Posterior cingulate gyrus (tissue), 11 donors: Measurements from ENCODE around the gene VGLL1.
A peak's percentile ranks its signal among the peaks of the same experiment; 100 is the strongest.

ENCODE experiments used
- DNase-seq, 10 donors: peaks; one replicate each; pipeline versions ENCODE4 v3.0.0 to v3.0.0-alpha.2; 2020 to 2021; ENCODE audit warnings: mixed read lengths in 3 of 10
- intact Hi-C: fragments of 100-400 bp; cut with DNase I; formaldehyde crosslinking; loops from one replicate; pipeline ENCODE4 v1.15.1; 2023

VGLL1 gene, protein sequence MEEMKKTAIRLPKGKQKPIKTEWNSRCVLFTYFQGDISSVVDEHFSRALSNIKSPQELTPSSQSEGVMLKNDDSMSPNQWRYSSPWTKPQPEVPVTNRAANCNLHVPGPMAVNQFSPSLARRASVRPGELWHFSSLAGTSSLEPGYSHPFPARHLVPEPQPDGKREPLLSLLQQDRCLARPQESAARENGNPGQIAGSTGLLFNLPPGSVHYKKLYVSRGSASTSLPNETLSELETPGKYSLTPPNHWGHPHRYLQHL

DNA sequence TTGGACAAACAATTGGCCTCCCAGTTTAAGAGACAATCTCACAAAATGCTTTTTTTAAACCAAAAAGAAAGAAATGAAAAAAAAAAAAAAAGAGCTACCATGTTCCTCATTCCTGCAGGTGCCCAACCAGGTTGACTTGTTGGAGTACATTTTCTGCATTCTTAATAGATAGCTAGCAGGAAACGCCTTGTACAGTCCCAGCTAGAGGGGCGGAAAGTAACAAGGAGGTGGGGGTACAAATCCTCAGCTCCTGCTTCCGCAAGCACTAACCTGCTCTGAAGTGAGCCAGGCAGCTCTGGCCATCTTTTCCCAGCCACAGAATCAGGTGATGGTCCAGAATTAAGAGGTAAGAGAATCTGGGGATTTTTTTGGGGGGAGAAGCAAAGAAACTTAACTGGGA lies at the start of gene VGLL1:
Gene VGLL1, plus strand, starts transcription at position 265 of the 400 bp plus-strand sequence. CDS start 3,806 bp downstream, outside the sequence.
- no peak for DNase-seq
- intact Hi-C loops, result no loop called here

DNA sequence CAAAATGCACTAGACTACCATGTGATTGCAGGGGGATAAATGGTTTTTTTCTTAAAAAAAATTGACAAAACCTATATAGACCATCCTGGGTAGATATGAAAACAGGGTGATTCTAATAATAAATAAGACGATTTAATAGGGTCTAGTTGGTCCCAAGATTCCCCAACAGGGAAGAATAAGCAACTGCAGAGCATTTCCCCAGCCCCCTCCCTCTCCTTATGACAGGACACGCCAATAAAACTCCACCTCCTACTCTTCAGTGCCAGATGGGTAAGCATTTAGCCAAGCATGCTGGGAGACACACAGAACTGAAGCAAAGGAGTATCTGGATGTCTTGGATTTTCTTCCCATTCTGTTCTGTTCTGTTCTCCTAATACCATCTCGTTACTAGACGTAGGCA lies 44.4 kb upstream of the VGLL1 start, which contains the start of gene BRS3:
Gene BRS3, plus strand, starts transcription at position 301 of the 400 bp plus-strand sequence. CDS start 168 bp downstream, outside the sequence.
- no peak for DNase-seq
- intact Hi-C loops, result no loop called here

DNA sequence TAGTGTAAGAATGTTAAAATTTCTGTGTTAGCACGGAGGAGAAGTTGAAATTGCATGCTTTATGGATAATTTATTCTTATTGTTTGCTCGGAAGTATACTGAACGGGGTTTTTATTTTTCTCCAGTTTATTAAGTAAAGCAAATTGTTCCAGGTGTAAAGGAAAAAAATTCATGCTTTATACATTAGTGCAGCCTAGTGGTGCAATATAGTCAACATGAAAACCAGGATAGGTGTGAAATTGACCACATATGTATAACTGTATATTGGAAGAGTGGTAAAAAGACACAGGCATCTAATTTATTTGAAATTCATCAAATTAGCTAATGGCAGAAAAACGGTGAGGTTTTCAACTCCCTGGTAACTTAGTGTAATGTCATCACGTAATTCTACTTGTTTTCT lies 43.3 kb upstream of the VGLL1 start:
- intact Hi-C loops, result no loop called here
- DNase-seq, result no peak

DNA sequence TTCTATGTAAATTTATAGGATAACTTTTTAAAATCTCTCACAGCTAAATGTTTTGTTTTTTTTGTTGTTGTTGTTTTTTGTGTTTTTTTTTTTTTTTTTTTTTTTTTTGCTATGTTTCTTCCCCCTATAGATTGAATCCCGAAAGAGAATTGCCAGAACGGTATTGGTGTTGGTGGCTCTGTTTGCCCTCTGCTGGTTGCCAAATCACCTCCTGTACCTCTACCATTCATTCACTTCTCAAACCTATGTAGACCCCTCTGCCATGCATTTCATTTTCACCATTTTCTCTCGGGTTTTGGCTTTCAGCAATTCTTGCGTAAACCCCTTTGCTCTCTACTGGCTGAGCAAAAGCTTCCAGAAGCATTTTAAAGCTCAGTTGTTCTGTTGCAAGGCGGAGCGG lies 40.2 kb upstream of the VGLL1 start:
- DNase-seq, result no peak
- intact Hi-C loops, result no loop called here

DNA sequence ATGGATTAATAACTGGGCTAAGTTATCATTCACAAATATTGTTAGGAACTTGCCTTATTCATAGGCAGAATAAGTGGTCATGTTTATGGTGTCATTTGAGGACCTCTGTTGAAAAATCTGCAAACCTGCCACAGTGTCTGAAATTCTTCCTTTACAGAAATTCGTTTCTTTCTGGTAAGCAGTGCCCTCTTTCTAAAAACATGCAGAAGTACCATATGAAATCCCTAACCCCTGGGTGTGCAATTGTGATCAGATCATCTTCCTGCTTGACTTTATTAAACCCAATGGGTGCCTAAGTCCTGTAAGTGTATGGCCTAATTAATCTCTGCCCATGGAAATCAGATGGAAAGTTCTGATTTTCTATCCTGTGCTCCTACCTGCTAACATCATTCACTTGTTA lies 39.0 kb upstream of the VGLL1 start:
- intact Hi-C loops, result no loop called here
- no peak for DNase-seq

DNA sequence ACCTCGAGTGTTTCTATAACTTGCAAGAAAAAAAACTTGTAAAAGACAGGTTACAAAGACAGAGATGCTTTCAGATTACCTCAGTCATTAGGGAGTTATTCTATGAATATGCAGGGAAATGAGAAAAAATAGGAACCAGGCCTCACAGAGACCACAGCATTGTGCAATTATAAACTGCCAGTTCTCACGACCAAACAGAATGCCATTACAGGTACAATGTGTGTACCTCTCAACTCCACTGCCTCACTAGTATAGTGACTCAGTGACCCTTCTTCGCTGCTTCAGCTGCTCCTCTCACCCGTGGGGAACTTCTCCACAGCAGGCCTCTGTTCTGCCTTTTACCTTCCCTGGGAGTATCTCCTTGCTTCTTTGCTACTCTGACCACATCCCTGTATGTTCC lies 37.0 kb upstream of the VGLL1 start:
- DNase-seq, result no peak
- intact Hi-C loops, result loop anchor here (5.0 kb wide), 1 partner anchor 523 kb away; the partner anchor contains the start of gene MMGT1

DNA sequence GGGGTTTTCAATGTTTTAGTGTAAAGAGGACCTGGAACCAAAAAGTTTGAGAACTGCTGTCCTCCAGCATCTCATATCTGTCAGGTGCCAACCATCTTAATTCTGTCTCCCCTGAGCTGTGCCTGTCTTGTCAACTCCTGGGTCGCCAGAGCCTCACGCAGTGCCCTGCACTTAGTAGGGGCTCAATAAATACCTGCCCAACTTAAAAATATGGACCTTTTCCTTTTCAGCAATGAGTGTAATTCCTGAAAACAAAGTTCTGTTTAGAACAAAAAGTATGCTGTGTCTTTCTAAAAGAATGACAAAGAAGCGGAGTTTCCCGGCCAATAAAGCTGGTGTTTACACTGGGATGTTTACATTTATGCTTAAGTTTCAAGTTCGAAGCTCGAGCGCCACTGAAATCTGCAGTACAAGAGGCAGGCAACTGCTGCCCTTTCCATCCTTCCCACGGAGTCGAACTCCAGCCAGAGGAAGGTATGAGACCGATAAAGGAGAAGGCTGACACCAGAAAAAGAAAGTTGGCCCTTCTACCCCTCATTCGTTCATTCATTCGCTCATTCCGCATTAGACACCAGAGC lies 35.7 kb upstream of the VGLL1 start:
- no peak for DNase-seq
- intact Hi-C loops, result loop anchor here (5.0 kb wide), 1 partner anchor 524 kb away; the partner anchor contains the start of gene MMGT1

DNA sequence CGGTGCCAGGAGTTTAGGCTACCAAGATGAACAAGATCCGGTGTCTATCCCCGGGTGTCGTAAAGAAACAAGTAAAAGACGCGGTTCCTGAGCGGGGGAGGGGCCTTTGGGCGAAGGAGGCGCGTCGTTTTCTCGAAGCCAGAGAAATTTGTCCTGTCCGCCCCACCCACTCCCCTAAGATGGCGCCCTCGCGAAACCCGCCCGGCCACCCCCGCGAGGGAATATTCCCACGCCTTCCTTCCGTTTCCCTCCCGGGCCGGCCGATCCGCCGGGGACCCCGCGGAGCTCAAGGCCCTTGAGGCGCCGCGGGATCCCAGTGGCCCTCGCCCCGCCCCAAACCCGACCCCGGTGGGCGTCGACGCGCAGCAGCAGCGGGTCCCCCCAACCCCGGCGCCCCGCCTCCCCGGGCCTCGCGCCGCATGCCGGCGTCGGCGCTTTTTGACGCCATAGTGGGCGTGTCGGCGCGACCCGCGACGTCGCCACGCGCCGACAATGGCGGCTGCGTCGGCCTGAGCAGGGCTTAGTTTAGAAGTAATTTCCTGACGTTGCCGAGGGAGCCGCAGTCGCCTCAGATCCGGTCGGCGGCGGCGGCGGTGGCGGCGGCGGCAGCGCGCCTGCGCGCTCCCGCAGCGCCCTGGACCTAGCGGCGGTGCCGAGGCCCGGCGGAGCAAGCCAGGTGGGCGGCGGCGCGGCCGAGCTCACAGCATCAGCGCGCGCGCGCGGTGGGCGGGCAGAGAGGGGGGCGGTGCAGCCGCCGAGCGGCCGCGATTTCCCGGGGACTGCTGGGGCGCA lies 35.1 kb upstream of the VGLL1 start:
- intact Hi-C loops, result loop anchor here (5.0 kb wide), 1 partner anchor 525 kb away; the partner anchor contains the start of gene MMGT1
- peak; percentile 53 to 95 (median 68) for DNase-seq

DNA sequence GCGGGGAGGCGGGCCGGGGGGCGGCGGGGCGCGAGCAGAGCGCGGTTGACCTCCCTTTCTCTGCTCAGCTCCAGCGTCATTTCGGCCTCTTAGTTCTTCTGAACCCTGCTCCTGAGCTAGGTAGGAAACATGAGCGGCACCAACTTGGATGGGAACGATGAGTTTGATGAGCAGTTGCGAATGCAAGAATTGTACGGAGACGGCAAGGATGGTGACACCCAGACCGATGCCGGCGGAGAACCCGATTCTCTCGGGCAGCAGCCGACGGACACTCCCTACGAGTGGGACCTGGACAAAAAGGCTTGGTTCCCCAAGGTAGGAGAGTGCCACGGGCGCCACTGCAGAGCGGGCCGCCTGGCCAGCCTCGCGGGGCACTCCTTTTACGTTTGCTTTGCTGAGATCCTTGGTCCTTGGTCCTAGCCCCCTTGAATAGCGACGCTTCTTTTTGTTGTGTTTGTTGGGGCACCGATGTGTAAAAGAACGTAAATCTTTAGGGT lies 34.4 kb upstream of the VGLL1 start, which contains the start of gene HTATSF1:
Gene HTATSF1, plus strand, starts transcription at position 37 of the 497 bp plus-strand sequence. Its CDS starts 93 bp downstream, at position 130.
- intact Hi-C loops, result loop anchor here (5.0 kb wide), 1 partner anchor 525 kb away; the partner anchor contains the start of gene MMGT1
- peak in 4 of 10 donors; percentile 11 to 85 (median 45) for DNase-seq

DNA sequence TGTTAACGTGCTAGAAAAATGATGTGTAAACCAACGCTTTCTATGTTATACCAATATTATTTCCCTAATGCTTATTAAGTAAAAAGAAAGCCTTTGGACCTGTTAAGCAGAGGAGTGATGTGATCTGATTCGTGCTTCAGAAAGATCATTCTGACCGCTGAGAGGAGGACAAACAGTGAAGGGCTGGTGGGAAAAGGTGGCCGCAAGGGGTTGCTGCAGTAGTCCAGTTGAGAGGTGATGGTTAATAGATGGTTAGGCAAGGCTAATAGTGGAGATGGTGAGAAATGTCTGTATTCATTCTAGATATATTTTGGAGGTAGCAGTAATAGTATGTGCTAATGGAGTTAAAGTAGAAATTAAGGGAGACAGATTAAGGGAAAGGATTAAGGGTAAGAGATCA lies 12.9 kb upstream of the VGLL1 start:
- DNase-seq, result no peak
- intact Hi-C loops, result no loop called here

DNA sequence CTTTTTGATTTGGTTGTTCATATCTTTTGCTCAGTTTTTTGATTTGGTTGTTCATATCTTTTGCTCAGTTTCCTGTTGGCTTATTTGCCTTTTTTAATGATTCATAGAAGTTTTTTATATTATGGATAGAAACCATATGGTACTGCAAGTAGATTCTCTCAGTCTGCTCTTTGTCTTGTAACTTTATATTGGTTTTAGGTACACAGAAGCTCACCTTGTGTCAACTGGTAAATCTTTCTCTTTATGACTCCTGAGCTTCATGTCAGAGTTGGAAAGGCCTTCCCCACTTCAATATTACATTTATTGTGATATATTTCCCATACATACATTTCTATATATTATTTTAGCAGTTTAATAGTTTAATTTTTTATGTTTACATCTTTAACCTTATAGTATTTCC lies 8.2 kb upstream of the VGLL1 start:
- intact Hi-C loops, result no loop called here
- DNase-seq, result no peak

DNA sequence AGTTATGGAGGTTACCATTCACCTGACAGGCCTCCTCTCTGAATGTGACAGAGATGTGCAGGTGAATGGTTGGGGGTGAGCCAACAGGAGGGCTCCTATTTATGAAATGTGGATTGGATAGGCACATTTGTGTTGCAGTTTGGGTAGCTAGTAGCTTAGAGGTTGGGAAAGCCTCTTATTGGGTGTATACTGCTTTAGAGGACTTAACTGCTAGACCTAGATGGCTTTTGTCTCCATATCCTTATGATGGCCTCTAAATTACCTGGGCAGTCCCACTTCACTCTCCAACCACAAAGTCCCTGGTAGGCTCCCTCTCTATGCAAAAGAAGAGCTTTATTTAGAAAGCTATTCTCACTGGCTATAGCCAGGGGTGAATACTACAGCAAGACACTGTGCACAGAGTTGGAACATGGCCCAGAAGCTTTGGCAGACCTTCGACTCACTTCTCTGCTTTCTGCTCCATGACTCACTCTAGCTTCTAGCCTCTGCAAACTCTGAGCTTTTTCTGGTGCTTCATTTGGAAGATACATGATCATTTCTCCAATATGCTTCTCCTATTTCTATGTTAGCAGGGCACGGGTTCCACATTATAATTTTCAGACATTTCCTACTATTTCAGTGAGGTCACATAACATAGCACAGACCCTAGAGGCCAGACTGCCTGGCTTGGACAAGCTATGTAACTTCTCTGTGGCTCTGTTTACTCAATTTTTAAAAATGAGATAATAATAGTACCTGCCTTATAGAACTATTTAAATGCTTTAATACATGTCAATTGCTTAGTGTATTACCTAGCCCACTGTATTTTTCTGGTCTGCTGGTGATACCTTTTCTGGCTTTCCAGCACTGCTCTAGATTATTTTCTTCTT lies 6.0 kb upstream of the VGLL1 start:
- DNase-seq, result peak in 6 of 10 donors; percentile 14 to 41 (median 24)

DNA sequence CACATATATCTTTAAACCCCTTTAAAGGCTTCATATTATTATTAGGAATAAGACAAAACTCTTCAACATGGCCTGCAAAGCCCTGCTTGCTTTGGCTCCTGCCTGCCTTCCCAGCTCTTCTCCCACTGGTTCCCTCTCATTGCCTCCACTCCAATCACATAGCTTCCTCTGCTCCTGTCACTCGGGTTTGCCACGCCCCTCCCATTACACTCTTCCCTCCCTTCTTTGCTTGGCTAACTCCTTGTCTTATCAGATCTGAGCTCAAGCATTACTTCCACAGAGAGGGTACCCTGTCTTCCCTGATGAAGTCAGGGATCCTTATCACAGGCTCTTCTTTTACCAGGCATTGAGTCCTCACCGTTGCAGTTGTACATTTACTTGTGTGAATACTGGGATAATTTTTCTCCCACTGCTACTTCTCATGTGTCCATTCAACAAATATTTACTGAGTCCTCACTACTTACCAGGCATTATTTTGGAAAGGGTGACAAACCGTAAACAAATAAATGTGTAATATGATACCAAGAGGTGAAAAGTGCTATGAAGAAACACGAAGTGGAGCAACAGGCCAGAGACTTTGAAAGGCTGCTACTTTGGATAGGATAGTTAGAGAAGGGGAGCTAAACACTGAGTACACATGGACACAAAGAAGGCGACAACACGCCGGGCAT lies 3.2 kb upstream of the VGLL1 start:
- intact Hi-C loops, result no loop called here
- no peak for DNase-seq

More for the DNA sequence above, 6.0 kb upstream of the VGLL1 start:
- intact Hi-C loops, result no loop called here

DNA sequence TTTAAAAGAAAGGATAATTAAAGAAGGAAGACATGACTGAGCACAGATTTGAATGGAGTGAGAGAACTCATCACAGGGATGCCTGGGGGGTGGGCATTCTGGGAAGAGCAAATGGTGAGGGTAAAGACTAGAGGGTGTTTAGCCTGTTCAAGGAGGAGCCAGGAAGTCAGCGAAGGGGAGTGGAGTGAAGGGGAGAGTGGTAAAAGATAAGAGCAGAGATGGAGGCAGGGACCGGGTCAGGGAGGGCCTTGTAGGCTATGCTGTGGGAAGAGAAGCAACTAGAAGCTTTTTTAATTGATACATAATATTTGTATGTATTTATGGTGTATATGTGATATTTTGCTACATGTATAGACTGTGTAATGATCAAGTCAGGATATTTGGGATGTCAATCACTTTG lies 2.2 kb upstream of the VGLL1 start:
- DNase-seq, result no peak
- intact Hi-C loops, result no loop called here

DNA sequence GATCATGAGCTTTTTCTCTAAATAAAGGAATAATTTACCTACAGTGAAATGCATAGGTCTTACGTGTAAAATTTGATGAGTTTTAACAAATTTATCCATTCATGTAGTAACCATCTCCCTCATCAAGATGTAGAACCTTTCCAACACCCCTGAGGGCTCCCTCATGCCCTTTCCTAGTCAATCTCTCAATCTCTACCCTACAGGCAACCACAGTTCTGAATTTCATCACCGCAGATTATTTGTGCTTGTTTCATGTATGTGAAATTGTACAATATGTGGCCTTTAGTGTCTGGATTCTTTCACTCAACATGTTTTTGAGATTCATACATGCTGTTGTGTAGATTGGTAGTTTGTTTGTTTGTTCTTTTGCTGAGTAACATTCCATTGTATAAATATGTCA lies 2.1 kb downstream of the VGLL1 start:
- no peak for DNase-seq
- intact Hi-C loops, result no loop called here

DNA sequence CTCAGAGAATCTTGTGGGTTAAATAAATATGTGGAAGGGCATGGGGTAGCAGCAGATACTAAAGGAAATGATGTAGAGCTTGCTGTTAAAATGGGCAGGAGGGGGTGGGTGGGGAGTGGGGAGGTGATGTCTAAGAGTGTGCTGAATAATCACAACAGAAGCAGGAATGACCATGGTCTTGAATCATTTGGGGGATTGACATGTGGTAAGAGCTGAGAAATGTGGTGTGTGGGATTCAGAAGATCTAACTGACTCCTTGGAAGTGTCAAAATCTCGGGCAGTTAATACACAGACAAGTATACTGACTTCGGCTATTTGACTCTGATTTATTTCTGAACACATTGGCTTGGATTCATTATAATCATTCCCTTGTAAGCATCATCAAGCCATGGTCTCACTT lies 6.8 kb downstream of the VGLL1 start:
- DNase-seq, result no peak
- intact Hi-C loops, result no loop called here

DNA sequence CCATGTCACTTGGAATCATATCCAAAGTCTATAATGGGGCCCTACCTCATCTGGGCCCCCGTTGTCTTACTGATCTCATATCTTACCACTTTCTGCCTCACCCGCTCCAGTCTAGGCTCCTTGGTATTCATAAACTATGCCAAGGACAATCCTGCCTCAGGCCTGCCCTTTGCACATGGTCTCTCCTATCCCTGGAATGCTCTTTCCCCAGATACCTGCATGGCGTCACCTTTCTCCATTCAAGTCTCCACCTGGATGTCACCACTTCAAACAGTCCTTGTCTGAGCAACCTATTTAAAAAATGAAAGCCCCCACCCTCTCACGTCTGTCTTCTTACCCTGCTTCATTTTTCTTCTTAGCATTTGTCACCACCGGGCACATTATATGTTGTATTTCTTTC lies 8.2 kb downstream of the VGLL1 start:
- intact Hi-C loops, result no loop called here
- DNase-seq, result no peak

DNA sequence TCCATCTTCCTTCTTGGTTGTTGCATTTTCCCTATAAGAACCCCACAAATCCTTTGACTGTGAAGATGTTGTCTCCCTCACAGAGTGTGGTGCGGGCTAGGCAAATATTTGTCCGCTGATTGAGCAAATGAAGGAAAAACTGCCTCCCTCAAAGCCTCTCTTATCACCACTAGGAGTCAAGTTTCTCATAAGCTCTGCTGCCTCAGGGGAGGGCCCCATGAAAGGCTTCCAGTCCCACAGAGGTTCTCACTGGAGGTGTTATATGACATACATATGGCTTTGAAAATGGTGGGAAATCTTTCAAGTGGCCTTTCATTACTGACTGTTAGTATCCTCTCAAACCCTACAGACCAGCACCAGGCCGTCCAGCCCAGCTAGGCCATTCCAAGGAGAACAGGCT lies 9.3 kb downstream of the VGLL1 start:
- no peak for DNase-seq
- intact Hi-C loops, result no loop called here

DNA sequence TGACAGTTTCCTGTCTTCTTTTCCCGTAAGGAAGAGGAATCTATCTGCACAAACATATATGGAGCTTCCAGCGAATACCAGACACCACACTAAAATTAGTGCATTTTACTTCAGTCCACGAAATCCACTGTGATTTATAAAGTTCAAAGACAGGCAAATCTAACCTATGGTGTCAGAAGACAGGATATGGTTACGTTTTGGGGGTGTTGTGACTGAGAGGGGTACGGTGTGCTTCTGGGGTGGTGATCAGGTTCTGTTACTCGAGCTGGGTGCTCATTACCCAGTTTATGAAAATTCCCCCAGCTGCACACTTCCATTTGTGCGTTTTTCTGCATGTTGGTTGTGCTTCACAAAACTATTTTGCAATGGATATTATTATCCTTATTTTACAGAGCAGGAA lies 10.3 kb downstream of the VGLL1 start:
- DNase-seq, result no peak
- intact Hi-C loops, result no loop called here
